ENCODE measurements around the gene RRP12. TPM values are rescaled to one million over a fixed set of nuclear protein-coding genes. Genes with fewer than 3 reads are reported as not detected.

Gene RRP12
- total and polyA plus RNA-seq, 7 experiments from 2014 or later: 10.6 to 197 (median 25.1) TPM

- DNase-seq: no peak
- CTCF ChIA-PET: interaction anchor here (0.6 to 1.6 kb wide), 2 partner anchors 9 to 15 kb away, joined by 3 to 4 read pairs; partner anchors contain the start of gene FRAT1
- Mint-ChIP-seq H3K36me3 (peaks cover 5 to 17% (median 8%) of the 10 kb centered on the region in 5 donors), H3K27me3 (no peaks in the 10 kb centered on the region), H3K27ac (peak overlapping the region in 7 of 9 donors; percentile 7 to 78 (median 47)), H3K4me1 (peaks cover 35 to 78% (median 72%) of the 10 kb centered on the region in 7 donors), H3K4me3 (peak overlapping the region in 1 of 10 donors; percentile 23), H3K9me3 (no peaks in the 10 kb centered on the region)
- no peak for ATAC-seq
- Histone ChIP-seq H3K4me3 (ENCODE audit: low read length) (no peak overlapping the region), H3K4me1 (ENCODE audit: control insufficient read depth in 2 of 2, insufficient read depth in 2 of 2, low read length in 2 of 2) (peaks cover 20 to 28% of the 10 kb centered on the region in 2 donors), H3K27ac (ENCODE audit: low read depth, low read length) (no peak overlapping the region), H3K36me3 (ENCODE audit: control insufficient read depth in 2 of 3, insufficient read depth in 3 of 3, low read length in 3 of 3) (peaks cover 0 to 9% (median 0%) of the 10 kb centered on the region in 3 experiments), H3K9me3 (ENCODE audit: control insufficient read depth in 2 of 3, low read length in 3 of 3) (no peaks in the 10 kb centered on the region), H3K27me3 (ENCODE audit: control insufficient read depth in 2 of 2, insufficient read depth in 2 of 2, low read length in 2 of 2) (no peaks in the 10 kb centered on the region)
- intact Hi-C loops (cut with micrococcal nuclease): no loop called here
- POLR2A ChIA-PET: interaction anchor here (0.8 to 8.3 kb wide), 2 partner anchors 11 to 30 kb away, joined by 3 to 139 read pairs; partner anchors contain the start of gene FRAT1
These were observed 72.3 kb downstream of the RRP12 start for GRCh38 chr10:97328646-97329453.

DNA sequence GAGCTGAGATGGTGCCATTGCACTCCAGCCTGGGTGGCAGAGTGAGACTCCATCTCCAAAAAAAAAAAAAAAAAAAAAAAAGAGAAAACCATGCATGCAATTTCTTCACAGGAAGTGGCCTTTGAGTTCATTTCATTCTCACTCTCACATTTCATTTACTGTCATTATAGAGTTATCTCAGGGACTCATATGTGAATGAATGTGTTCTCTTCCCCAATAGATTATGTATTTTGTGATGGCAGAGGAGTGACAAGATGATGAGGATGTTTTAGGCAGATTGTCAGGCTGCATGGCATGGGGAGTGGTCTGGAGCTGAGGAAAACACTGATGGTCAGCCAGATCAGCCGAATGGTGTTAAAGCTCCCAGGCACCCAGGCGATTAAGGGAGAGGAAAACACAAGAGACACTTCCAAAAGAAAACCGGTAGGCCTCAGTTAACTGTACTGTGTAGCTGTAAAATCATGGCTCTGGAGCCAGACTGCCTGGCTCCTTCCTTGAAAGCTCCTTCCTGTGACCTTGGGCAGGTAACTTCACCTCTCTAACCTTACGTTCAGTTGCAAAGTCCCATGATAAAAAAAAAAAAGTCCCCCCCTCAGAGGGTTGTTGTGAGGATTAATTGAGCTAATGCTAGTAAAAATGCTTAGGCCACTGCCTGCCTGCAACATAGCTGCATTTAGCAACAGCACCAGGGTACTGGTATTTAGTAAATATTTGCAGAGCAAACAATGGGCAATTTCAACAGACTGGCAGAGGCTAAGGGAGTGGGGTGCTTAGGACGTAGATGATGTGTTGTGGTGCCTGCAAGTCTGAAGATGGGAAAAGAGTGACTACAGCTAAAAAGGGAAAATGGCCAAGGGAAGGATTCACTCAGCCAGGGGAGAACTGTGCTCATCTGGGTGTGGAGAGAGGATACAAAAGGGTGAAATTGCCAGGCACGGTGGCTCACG is 73.5 kb downstream of the RRP12 start:
- ChIA-PET CTCF (interaction anchor here (0.7 to 1.6 kb wide), 3 partner anchors 8 to 80 kb away, joined by 4 read pairs; partner anchors contain the start of gene FRAT1), POLR2A (interaction anchor here (8.3 kb wide), 1 partner anchor 9 kb away, joined by 139 read pairs; the partner anchor contains the start of gene FRAT1)
- intact Hi-C loops (cut with micrococcal nuclease): no loop called here
- no peaks in the 10 kb centered on the region for H3K9me3 ChIP-seq (ENCODE audit: control insufficient read depth in 2 of 3, low read length in 3 of 3)
- H3K27me3 ChIP-seq (ENCODE audit: control insufficient read depth in 2 of 2, insufficient read depth in 2 of 2, low read length in 2 of 2): no peaks in the 10 kb centered on the region
- H3K27ac ChIP-seq (ENCODE audit: low read depth, low read length): no peak overlapping the region
- H3K9me3 Mint-ChIP-seq: no peaks in the 10 kb centered on the region
- H3K27ac Mint-ChIP-seq: peak overlapping the region in 8 of 9 donors; percentile 20 to 84 (median 67)
- no peak overlapping the region for H3K4me3 ChIP-seq (ENCODE audit: low read length)
- H3K4me1 ChIP-seq (ENCODE audit: control insufficient read depth in 2 of 2, insufficient read depth in 2 of 2, low read length in 2 of 2): peaks cover 13 to 21% of the 10 kb centered on the region in 2 donors
- no peaks in the 10 kb centered on the region for H3K27me3 Mint-ChIP-seq
- peaks cover 25 to 68% (median 63%) of the 10 kb centered on the region in 7 donors for H3K4me1 Mint-ChIP-seq
- no peak for DNase-seq
- ATAC-seq: no peak
- H3K4me3 Mint-ChIP-seq: peak overlapping the region in 1 of 10 donors; percentile 19
- H3K36me3 Mint-ChIP-seq: peaks cover 0 to 17% (median 8%) of the 10 kb centered on the region in 5 donors
- peaks cover 0 to 9% (median 0%) of the 10 kb centered on the region in 3 experiments for H3K36me3 ChIP-seq (ENCODE audit: control insufficient read depth in 2 of 3, insufficient read depth in 3 of 3, low read length in 3 of 3)

DNA sequence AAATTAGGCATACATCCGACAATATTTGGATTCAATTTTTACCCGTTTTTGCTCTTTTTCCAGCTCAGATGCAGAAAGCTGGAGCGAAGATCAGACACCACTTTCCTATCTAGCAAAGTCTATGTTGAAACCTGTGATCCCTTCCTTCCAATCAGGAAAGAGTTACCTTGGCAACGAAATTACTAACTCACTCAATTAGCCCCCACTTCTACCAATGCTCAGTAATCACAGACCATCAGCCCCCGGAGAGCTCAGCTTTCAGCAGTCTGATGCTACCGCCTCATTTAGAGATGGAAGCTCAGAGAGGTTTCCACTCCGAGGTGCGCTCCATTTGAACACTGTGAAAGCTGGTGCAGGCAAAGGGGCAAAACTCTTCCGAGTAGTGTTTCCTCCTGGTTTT is 75.4 kb downstream of the RRP12 start:
- Histone ChIP-seq H3K4me3 (ENCODE audit: low read length) (no peak overlapping the region), H3K9me3 (ENCODE audit: control insufficient read depth in 2 of 3, low read length in 3 of 3) (no peaks in the 10 kb centered on the region), H3K27ac (ENCODE audit: low read depth, low read length) (no peak overlapping the region), H3K36me3 (ENCODE audit: control insufficient read depth in 2 of 3, insufficient read depth in 3 of 3, low read length in 3 of 3) (peaks cover 0 to 9% (median 0%) of the 10 kb centered on the region in 3 experiments), H3K27me3 (ENCODE audit: control insufficient read depth in 2 of 2, insufficient read depth in 2 of 2, low read length in 2 of 2) (no peaks in the 10 kb centered on the region), H3K4me1 (ENCODE audit: control insufficient read depth in 2 of 2, insufficient read depth in 2 of 2, low read length in 2 of 2) (peaks cover 6 to 13% of the 10 kb centered on the region in 2 donors)
- Mint-ChIP-seq H3K4me1 (peaks cover 22 to 65% (median 58%) of the 10 kb centered on the region in 7 donors), H3K9me3 (no peaks in the 10 kb centered on the region), H3K36me3 (peaks cover 0 to 13% (median 8%) of the 10 kb centered on the region in 5 donors), H3K4me3 (no peak overlapping the region), H3K27ac (peak overlapping the region in 4 of 9 donors; percentile 3 to 59 (median 44)), H3K27me3 (peaks cover 0 to 8% (median 0%) of the 10 kb centered on the region in 5 donors)
- ChIA-PET POLR2A (interaction anchor here (0.9 to 4.9 kb wide), 2 partner anchors 7 to 24 kb away, joined by 3 to 52 read pairs; partner anchors contain the start of gene FRAT2), CTCF (no interaction called here)
- DNase-seq (no peak), ATAC-seq (no peak)
- intact Hi-C loops (cut with micrococcal nuclease): no loop called here

DNA sequence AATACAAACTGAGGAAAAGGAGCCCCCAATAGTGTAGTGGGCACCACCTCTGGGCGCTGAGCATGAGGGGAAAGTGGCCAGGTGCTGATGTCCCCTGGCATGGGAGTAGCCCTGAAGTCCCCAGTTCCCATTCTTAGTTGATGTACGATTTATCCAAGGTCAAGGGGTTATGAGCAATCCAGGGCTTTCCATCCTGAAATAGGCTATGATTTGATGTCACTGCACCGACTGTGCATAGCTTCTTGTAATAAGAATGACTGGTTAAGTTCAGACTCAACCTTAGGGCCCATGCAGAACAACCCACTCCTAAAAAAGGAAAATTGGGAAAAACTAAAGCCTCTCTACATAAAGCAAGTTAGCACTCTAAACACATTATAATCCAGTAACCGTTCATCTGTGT is 77.6 kb downstream of the RRP12 start:
- H3K9me3 Mint-ChIP-seq: peaks cover 0 to 6% (median 0%) of the 10 kb centered on the region in 11 donors
- H3K9me3 ChIP-seq (ENCODE audit: control insufficient read depth in 2 of 3, low read length in 3 of 3): no peaks in the 10 kb centered on the region
- no peak overlapping the region for H3K4me3 ChIP-seq (ENCODE audit: low read length)
- ATAC-seq (no peak), DNase-seq (no peak)
- H3K27ac ChIP-seq (ENCODE audit: low read depth, low read length): no peak overlapping the region
- no peak overlapping the region for H3K4me3 Mint-ChIP-seq
- H3K27me3 ChIP-seq (ENCODE audit: control insufficient read depth in 2 of 2, insufficient read depth in 2 of 2, low read length in 2 of 2): no peaks in the 10 kb centered on the region
- intact Hi-C loops (cut with micrococcal nuclease): no loop called here
- ChIA-PET CTCF (no interaction called here), POLR2A (interaction anchor here (4.9 kb wide), 1 partner anchor 9 kb away, joined by 52 read pairs; the partner anchor contains the start of gene FRAT2)
- peak overlapping the region in 1 of 9 donors; percentile 28 for H3K27ac Mint-ChIP-seq
- H3K36me3 ChIP-seq (ENCODE audit: control insufficient read depth in 2 of 3, insufficient read depth in 3 of 3, low read length in 3 of 3): no peaks in the 10 kb centered on the region
- peaks cover 12 to 13% of the 10 kb centered on the region in 2 donors for H3K4me1 ChIP-seq (ENCODE audit: control insufficient read depth in 2 of 2, insufficient read depth in 2 of 2, low read length in 2 of 2)
- peaks cover 19 to 57% (median 47%) of the 10 kb centered on the region in 7 donors for H3K4me1 Mint-ChIP-seq
- H3K36me3 Mint-ChIP-seq: peaks cover 0 to 8% (median 0%) of the 10 kb centered on the region in 5 donors
- H3K27me3 Mint-ChIP-seq: peaks cover 0 to 17% (median 0%) of the 10 kb centered on the region in 5 donors

- H3K27ac ChIP-seq (ENCODE audit: low read depth, low read length): no peak overlapping the region
- peak overlapping the region in 7 of 9 donors; percentile 68 to 97 (median 83) for H3K27ac Mint-ChIP-seq
- ChIA-PET CTCF (interaction anchor here (1.0 to 1.4 kb wide), 3 partner anchors 9 to 44 kb away, joined by 3 to 4 read pairs (median 3); no protein-coding TSS in a partner anchor), POLR2A (interaction anchor here (0.6 to 4.9 kb wide), 4 partner anchors 11 to 737 kb away, joined by 4 to 52 read pairs (median 13); partner anchors contain the start of genes ARHGAP19 and FRAT2)
- H3K9me3 ChIP-seq (ENCODE audit: control insufficient read depth in 2 of 3, low read length in 3 of 3): no peaks in the 10 kb centered on the region
- peaks cover 20 to 49% (median 41%) of the 10 kb centered on the region in 7 donors for H3K4me1 Mint-ChIP-seq
- H3K27me3 Mint-ChIP-seq: peaks cover 0 to 17% (median 0%) of the 10 kb centered on the region in 5 donors
- peak overlapping the region; percentile 66 to 94 (median 90) for H3K4me3 Mint-ChIP-seq
- H3K9me3 Mint-ChIP-seq: peaks cover 0 to 7% (median 0%) of the 10 kb centered on the region in 11 donors
- peaks cover 12 to 18% of the 10 kb centered on the region in 2 donors for H3K4me1 ChIP-seq (ENCODE audit: control insufficient read depth in 2 of 2, insufficient read depth in 2 of 2, low read length in 2 of 2)
- peaks cover 0 to 8% (median 0%) of the 10 kb centered on the region in 5 donors for H3K36me3 Mint-ChIP-seq
- H3K36me3 ChIP-seq (ENCODE audit: control insufficient read depth in 2 of 3, insufficient read depth in 3 of 3, low read length in 3 of 3): no peaks in the 10 kb centered on the region
- DNase-seq (no peak), ATAC-seq (no peak)
- H3K27me3 ChIP-seq (ENCODE audit: control insufficient read depth in 2 of 2, insufficient read depth in 2 of 2, low read length in 2 of 2): no peaks in the 10 kb centered on the region
- H3K4me3 ChIP-seq (ENCODE audit: low read length): no peak overlapping the region
- intact Hi-C loops (cut with micrococcal nuclease): loop anchor here in 1 of 2 donors (2.0 kb wide), 1 partner anchor 43 kb away; no protein-coding TSS in a partner anchor
These were observed 79.3 kb downstream of the RRP12 start for GRCh38 chr10:97321804-97322190.

Data from naive thymus-derived CD4-positive, alpha-beta T cell (primary cell).